ENCODE results near the gene PACRG. TPM values are rescaled to one million over a fixed set of nuclear protein-coding genes. Genes with fewer than 3 reads are reported as not detected.

PACRG gene
- total and polyA plus RNA-seq, 2 of the 4 experiments (the other 2 are of a cell fraction), result not detected

DNA sequence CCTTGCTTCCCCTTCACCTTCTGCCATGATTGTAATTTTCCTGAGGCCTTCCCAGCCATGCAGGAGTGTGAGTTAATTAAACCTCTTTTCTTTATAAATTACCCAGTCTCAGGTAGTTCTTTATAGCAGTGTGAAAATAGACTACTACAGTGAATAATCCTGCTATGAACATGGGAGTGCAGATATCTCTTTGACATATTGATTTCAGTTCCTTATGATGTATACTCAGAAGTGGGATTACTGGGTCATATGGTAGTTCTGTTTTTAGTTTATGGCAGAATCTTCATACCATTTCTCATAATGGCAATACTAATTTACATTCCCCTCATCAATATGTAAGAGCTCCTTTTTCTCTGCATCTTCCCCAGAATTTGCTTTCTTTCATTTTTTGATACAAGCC, 26.0 kb downstream of the PACRG start:
- no peaks in the 10 kb centered on the region for H3K9me1 ChIP-seq (ENCODE audit: insufficient read depth, low read length)
- H2AFZ ChIP-seq (replicated peaks; ENCODE audit: low read length, poor library complexity), result no peak overlapping the region
- no peak overlapping the region for H3K27ac ChIP-seq (ENCODE audit: insufficient read depth, low read length)
- no peak overlapping the region for H3K23ac ChIP-seq (ENCODE audit: low read depth, low read length)
- H3K4me3 ChIP-seq (ENCODE audit: insufficient read depth, low read depth, low read length), result no peak overlapping the region
- H3K9ac ChIP-seq (ENCODE audit: low read depth, low read length), result no peak overlapping the region
- no peaks in the 10 kb centered on the region for H3K9me3 ChIP-seq (ENCODE audit: control insufficient read depth, insufficient read depth, low read length)
- no TSS peak for BruUV-seq (replicated peaks)
- H3K4ac ChIP-seq (ENCODE audit: low read depth, low read length), result no peak overlapping the region
- in situ Hi-C loops (cut with MboI; ENCODE audit: low sequenced_read_pairs), result no loop called here
- TF ChIP-seq, protein P1, sequence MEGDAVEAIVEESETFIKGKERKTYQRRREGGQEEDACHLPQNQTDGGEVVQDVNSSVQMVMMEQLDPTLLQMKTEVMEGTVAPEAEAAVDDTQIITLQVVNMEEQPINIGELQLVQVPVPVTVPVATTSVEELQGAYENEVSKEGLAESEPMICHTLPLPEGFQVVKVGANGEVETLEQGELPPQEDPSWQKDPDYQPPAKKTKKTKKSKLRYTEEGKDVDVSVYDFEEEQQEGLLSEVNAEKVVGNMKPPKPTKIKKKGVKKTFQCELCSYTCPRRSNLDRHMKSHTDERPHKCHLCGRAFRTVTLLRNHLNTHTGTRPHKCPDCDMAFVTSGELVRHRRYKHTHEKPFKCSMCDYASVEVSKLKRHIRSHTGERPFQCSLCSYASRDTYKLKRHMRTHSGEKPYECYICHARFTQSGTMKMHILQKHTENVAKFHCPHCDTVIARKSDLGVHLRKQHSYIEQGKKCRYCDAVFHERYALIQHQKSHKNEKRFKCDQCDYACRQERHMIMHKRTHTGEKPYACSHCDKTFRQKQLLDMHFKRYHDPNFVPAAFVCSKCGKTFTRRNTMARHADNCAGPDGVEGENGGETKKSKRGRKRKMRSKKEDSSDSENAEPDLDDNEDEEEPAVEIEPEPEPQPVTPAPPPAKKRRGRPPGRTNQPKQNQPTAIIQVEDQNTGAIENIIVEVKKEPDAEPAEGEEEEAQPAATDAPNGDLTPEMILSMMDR (conservative IDR thresholded peaks at IDR 0.05; ENCODE audit: low read depth, low read length), result no peak
- TF ChIP-seq POLR2A (IDR thresholded peaks at IDR 0.05; ENCODE audit: low read depth, low read length), result no peak
- no peak for TF ChIP-seq USF2 (IDR thresholded peaks at IDR 0.05; ENCODE audit: low read depth, low read length)
- no peak for TF ChIP-seq RAD21 (IDR thresholded peaks at IDR 0.05; ENCODE audit: low read length)
- TF ChIP-seq MAZ (IDR thresholded peaks at IDR 0.05; ENCODE audit: borderline replicate concordance, low read depth, low read length), result no peak
- no peak for TF ChIP-seq RCOR1 (IDR thresholded peaks at IDR 0.05; ENCODE audit: insufficient replicate concordance, low read length)
- TF ChIP-seq CHD1 (IDR thresholded peaks at IDR 0.05; ENCODE audit: low read depth, low read length), result no peak
- no peak for TF ChIP-seq CEBPB (IDR thresholded peaks at IDR 0.05; ENCODE audit: low read depth, low read length)
- TF ChIP-seq RFX5 (IDR thresholded peaks at IDR 0.05; ENCODE audit: low read depth, low read length), result no peak
- no peak overlapping the region for H4K5ac ChIP-seq (ENCODE audit: low read depth, low read length)
- no peak overlapping the region for H4K8ac ChIP-seq (ENCODE audit: low read depth in 2 of 2, low read length in 2 of 2)
- no peak overlapping the region for H2AK9ac ChIP-seq (replicated peaks; ENCODE audit: low read depth, low read length, poor library complexity)
- ATAC-seq (ENCODE audit: low read depth) (no peak), DNase-seq (no peak)
- no peak overlapping the region for H3K14ac ChIP-seq (replicated peaks; ENCODE audit: low read depth, low read length)
- intact Hi-C loops (cut with micrococcal nuclease), result no loop called here
- H3K18ac ChIP-seq (ENCODE audit: low read depth, low read length), result no peak overlapping the region
- no peaks in the 10 kb centered on the region for H3K79me1 ChIP-seq (ENCODE audit: low read depth in 1 of 2, low read length in 2 of 2)
- dilution Hi-C loops (cut with HindIII; ENCODE audit: low sequenced_read_pairs, unreplicated experiment), result no loop called here
- H3K4me1 ChIP-seq (ENCODE audit: control insufficient read depth, insufficient read depth, low read length), result no peaks in the 10 kb centered on the region
- CTCF ChIA-PET, result no interaction called here
- no peaks in the 10 kb centered on the region for H4K20me1 ChIP-seq (ENCODE audit: insufficient read depth, low read length)
- no peaks in the 10 kb centered on the region for H3K27me3 ChIP-seq (ENCODE audit: control insufficient read depth, insufficient read depth, low read length)
- no peak overlapping the region for H2BK20ac ChIP-seq (ENCODE audit: low read depth, low read length)
- no peak overlapping the region for H4K91ac ChIP-seq (ENCODE audit: insufficient read depth, low read depth, low read length)
- H2BK15ac ChIP-seq (ENCODE audit: low read depth, low read length), result no peak overlapping the region
- H2BK5ac ChIP-seq (ENCODE audit: low read depth, low read length, poor library complexity, severe bottlenecking), result no peak overlapping the region
- no peak overlapping the region for H2BK120ac ChIP-seq (ENCODE audit: low read depth, low read length)
- POLR2A ChIA-PET (ENCODE audit: unreplicated experiment), result no interaction called here
- no peak overlapping the region for H3K4me2 ChIP-seq (ENCODE audit: low read depth, low read length)
- H3K36me3 ChIP-seq (ENCODE audit: control insufficient read depth, insufficient read depth, low read length), result no peaks in the 10 kb centered on the region
- H2AK5ac ChIP-seq (ENCODE audit: low read depth, low read length), result no peak overlapping the region
- H3K56ac ChIP-seq (ENCODE audit: extremely low read depth, insufficient read depth, low read length), result no peak overlapping the region
